ENCODE results near the gene RAB3A. TPM values are rescaled to one million over a fixed set of nuclear protein-coding genes. Genes with fewer than 3 reads are reported as not detected.

RAB3A gene
- total RNA-seq, 4 donors from 2014 or later, result 0.92 to 3.8 (median 1.6) TPM

GRCh38 chr19:18225355-18225701, 21.5 kb upstream of the RAB3A start:
- Histone ChIP-seq H3K4me3 (peak overlapping the region in 1 of 2 donors; percentile 48), H3K27ac (peak overlapping the region in 3 of 4 donors; percentile 11 to 65 (median 15)), H3K36me3 (no peaks in the 10 kb centered on the region), H3K9me3 (no peaks in the 10 kb centered on the region), H3K4me1 (peaks cover 0 to 37% (median 16%) of the 10 kb centered on the region in 3 donors), H3K27me3 (peaks cover 79% of the 10 kb centered on the region)
- ATAC-seq, result no peak
- WGBS, 2 donors (ENCODE audit: low coverage in 1 of 2), result 36% methylated on average over 6 of the region's 16 CpGs; no CpG with 5 or more reads in 1 of the 2 donors
- TF ChIP-seq EP300 (IDR thresholded peaks at IDR 0.05), result no peak
- no peak for TF ChIP-seq POLR2AphosphoS5 (IDR thresholded peaks at IDR 0.05)
- no peak for TF ChIP-seq POLR2A (IDR thresholded peaks at IDR 0.05)
- TF ChIP-seq, protein P1, sequence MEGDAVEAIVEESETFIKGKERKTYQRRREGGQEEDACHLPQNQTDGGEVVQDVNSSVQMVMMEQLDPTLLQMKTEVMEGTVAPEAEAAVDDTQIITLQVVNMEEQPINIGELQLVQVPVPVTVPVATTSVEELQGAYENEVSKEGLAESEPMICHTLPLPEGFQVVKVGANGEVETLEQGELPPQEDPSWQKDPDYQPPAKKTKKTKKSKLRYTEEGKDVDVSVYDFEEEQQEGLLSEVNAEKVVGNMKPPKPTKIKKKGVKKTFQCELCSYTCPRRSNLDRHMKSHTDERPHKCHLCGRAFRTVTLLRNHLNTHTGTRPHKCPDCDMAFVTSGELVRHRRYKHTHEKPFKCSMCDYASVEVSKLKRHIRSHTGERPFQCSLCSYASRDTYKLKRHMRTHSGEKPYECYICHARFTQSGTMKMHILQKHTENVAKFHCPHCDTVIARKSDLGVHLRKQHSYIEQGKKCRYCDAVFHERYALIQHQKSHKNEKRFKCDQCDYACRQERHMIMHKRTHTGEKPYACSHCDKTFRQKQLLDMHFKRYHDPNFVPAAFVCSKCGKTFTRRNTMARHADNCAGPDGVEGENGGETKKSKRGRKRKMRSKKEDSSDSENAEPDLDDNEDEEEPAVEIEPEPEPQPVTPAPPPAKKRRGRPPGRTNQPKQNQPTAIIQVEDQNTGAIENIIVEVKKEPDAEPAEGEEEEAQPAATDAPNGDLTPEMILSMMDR (IDR thresholded peaks at IDR 0.05), result no peak

DNA sequence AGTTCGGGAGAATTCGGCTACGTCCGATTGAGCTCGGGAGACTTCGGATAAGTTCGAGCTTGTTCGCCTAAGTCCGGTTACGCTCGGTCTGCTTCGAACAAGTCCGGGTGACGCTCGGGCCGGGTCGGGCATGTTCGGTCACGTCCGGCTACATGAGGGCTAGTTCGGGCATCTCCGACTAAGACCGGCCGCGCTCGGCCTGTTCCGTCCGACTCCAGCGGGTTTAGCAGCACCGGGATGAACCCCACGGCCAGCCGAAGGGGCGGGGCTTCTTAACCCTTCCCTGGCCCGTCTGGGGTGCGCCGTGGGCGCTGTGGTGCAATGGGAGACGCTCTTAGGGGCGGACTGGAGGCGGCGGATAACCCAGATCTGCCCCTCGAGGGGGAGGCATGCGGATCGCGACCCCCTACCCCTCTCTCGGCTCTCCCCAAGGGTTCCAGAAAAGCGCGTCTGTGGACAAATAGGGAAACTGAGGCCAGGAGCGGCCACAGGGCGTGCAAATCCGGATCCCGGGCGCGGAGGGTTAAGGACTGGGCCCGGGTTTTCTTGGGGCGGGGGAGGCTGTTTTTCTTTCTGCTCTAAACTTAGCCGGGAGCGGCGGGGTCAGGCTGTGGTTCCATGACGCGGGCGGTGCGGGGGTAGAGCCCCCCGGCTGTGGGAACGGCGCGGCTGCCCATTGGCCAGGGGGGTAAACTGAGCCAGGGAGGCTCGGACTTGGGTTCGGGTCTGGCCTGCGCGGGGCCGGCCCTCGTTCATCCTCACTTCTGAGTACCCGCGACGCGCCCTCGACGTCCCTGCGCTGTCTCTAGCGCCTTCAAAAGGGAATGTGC, 20.9 kb upstream of the RAB3A start:
- peak overlapping the region in 1 of 2 donors; percentile 48 for H3K4me3 ChIP-seq
- H3K27ac ChIP-seq, result peak overlapping the region in 3 of 4 donors; percentile 31 to 65 (median 46)
- peaks cover 0 to 37% (median 16%) of the 10 kb centered on the region in 3 donors for H3K4me1 ChIP-seq
- TF ChIP-seq POLR2A (IDR thresholded peaks at IDR 0.05) (no peak), POLR2AphosphoS5 (IDR thresholded peaks at IDR 0.05) (no peak), EP300 (IDR thresholded peaks at IDR 0.05) (no peak)
- TF ChIP-seq, protein P1 (IDR thresholded peaks at IDR 0.05), result no peak
- H3K27me3 ChIP-seq, result peaks cover 76% of the 10 kb centered on the region
- no peaks in the 10 kb centered on the region for H3K36me3 ChIP-seq
- no peaks in the 10 kb centered on the region for H3K9me3 ChIP-seq
- peak; percentile 98 for ATAC-seq
- WGBS, 2 donors (ENCODE audit: low coverage in 1 of 2), result 0% methylated on average over 1 to 3 of the region's 81 CpGs

- Histone ChIP-seq H3K9me3 (no peaks in the 10 kb centered on the region), H3K4me1 (peaks cover 0 to 37% (median 16%) of the 10 kb centered on the region in 3 donors), H3K4me3 (peak overlapping the region; percentile 18 to 48), H3K36me3 (no peaks in the 10 kb centered on the region), H3K27ac (peak overlapping the region in 3 of 4 donors; percentile 31 to 54 (median 46)), H3K27me3 (peaks cover 69% of the 10 kb centered on the region)
- TF ChIP-seq POLR2AphosphoS5 (IDR thresholded peaks at IDR 0.05), result no peak
- TF ChIP-seq, protein P1 (IDR thresholded peaks at IDR 0.05), result no peak
- no peak for TF ChIP-seq POLR2A (IDR thresholded peaks at IDR 0.05)
- no peak for TF ChIP-seq EP300 (IDR thresholded peaks at IDR 0.05)
- no peak for ATAC-seq
- 7 to 10% methylated on average over 17 to 25 of the region's 39 CpGs for WGBS, 2 donors (ENCODE audit: low coverage in 1 of 2)
These were observed 20.1 kb upstream of the RAB3A start for GRCh38 chr19:18223860-18224524.

GRCh38 chr19:18221815-18222725, 18.2 kb upstream of the RAB3A start:
- TF ChIP-seq EP300 (IDR thresholded peaks at IDR 0.05), result no peak
- TF ChIP-seq POLR2A (IDR thresholded peaks at IDR 0.05), result no peak
- TF ChIP-seq, protein P1 (IDR thresholded peaks at IDR 0.05), result no peak
- no peak for TF ChIP-seq POLR2AphosphoS5 (IDR thresholded peaks at IDR 0.05)
- H3K9me3 ChIP-seq, result no peaks in the 10 kb centered on the region
- ATAC-seq, result no peak

More at GRCh38 chr19:18221815-18222725, 18.2 kb upstream of the RAB3A start:
- Histone ChIP-seq H3K36me3 (no peaks in the 10 kb centered on the region), H3K27me3 (peaks cover 50% of the 10 kb centered on the region), H3K4me3 (no peak overlapping the region), H3K27ac (no peak overlapping the region), H3K4me1 (peaks cover 0 to 37% (median 16%) of the 10 kb centered on the region in 3 donors)
- 75 to 82% methylated on average over 4 to 8 of the region's 25 CpGs for WGBS, 2 donors (ENCODE audit: low coverage in 1 of 2)
